BE2C (cell line): Measurements from ENCODE around the gene TLE2. TPM values are rescaled to one million over a fixed set of nuclear protein-coding genes. Genes with fewer than 3 reads are reported as not detected.

ENCODE experiments used
- DNase-seq: peaks from one replicate; pipeline ENCODE4 v3.0.0-alpha.2; 2020
- H3K27me3 ChIP-seq: fragments of 250-450 bp; sonication (Bioruptor Pico); 2 replicates; pipeline ENCODE4 v1.5.1; 2020; ENCODE audit warnings: mild to moderate bottlenecking
- H3K36me3 ChIP-seq: fragments of 250-450 bp; sonication (Bioruptor Pico); 2 replicates; pipeline ENCODE4 v1.5.1; 2020; ENCODE audit warnings: mild to moderate bottlenecking
- H3K4me1 ChIP-seq: fragments of 250-450 bp; sonication (Bioruptor Pico); 2 replicates; pipeline ENCODE4 v1.5.1; 2020
- H3K4me3 ChIP-seq: 2 replicates; pipeline ENCODE4 v1.5.1; 2011; ENCODE audit warnings: low read depth, low read length
- H3K9me3 ChIP-seq: fragments of 250-450 bp; sonication (Bioruptor Pico); 2 replicates; pipeline ENCODE4 v1.5.1; 2020
- polyA plus RNA-seq: library from polyadenylated mRNA; unstranded; fragments of >200 nt; gene quantifications from one replicate; pipeline ENCODE4 v1.2.1, GENCODE V29; 2012; ENCODE audit warnings: low read depth, missing spikeins; ENCODE audit not compliant: insufficient read length, insufficient read depth
- TF ChIP-seq, protein P1 (sequence below): IDR thresholded peaks from 2 replicates; pipeline ENCODE4 v1.5.1; 2012; ENCODE audit warnings: mild to moderate bottlenecking, low read depth, low read length

Gene TLE2
- polyA plus RNA-seq: 114 TPM

DNA sequence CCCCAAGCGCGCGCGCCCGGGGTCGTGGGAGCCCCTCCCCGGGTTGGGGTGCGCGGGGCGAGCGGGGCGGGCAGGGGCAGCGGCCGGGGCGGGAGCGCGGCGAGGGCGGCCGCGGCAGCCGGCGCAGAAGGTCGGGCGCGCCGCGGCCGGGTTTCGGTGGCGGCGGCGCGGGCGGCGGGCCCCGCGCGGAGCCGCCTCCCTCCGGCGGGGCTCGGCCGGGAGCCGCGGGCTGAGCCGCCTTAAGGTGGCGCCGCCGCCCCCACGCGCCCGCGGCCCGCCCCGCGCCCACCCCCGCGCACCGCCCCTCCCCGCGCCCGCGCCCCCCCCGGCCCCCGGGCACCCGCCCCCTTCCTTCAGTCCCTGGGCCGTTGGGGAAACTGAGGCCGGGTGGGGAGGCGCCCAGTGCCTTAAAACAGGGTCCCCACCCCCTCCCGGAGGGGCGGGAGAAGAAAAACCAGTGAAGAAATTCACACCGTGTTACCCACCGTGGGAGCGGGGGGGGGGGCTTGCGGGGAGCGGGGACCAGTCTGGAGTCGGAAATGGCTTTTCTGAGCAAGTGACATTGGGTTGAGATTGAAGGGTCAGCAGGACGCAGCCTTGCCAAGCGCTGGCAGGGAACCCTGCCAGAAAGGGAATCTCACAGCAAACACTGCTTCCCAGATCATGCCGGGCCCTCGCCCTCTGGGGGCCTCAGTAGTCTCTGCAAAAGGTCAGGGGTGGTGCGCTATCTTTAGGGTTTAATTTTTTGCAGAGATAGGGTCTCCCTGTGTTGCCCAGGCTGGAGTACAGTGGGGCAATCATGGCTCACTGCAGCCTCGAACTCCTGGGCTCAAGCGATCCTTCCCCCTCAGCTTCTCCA is at the start of gene TLE2:
Gene TLE2 (minus strand): TSS at position 216 of the 859 bp plus-strand sequence. CDS start 376 bp downstream, outside the sequence.
- no peak for DNase-seq
- Histone ChIP-seq H3K27me3 (peaks cover 28% of the 10 kb centered on the region), H3K9me3 (no peaks in the 10 kb centered on the region), H3K4me1 (peaks cover 14% of the 10 kb centered on the region), H3K36me3 (no peaks in the 10 kb centered on the region), H3K4me3 (peak within 1 kb of the TSS; percentile 35; the same call in 1 of the 2 replicates)
- TF ChIP-seq, protein P1, sequence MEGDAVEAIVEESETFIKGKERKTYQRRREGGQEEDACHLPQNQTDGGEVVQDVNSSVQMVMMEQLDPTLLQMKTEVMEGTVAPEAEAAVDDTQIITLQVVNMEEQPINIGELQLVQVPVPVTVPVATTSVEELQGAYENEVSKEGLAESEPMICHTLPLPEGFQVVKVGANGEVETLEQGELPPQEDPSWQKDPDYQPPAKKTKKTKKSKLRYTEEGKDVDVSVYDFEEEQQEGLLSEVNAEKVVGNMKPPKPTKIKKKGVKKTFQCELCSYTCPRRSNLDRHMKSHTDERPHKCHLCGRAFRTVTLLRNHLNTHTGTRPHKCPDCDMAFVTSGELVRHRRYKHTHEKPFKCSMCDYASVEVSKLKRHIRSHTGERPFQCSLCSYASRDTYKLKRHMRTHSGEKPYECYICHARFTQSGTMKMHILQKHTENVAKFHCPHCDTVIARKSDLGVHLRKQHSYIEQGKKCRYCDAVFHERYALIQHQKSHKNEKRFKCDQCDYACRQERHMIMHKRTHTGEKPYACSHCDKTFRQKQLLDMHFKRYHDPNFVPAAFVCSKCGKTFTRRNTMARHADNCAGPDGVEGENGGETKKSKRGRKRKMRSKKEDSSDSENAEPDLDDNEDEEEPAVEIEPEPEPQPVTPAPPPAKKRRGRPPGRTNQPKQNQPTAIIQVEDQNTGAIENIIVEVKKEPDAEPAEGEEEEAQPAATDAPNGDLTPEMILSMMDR: no peak

DNA sequence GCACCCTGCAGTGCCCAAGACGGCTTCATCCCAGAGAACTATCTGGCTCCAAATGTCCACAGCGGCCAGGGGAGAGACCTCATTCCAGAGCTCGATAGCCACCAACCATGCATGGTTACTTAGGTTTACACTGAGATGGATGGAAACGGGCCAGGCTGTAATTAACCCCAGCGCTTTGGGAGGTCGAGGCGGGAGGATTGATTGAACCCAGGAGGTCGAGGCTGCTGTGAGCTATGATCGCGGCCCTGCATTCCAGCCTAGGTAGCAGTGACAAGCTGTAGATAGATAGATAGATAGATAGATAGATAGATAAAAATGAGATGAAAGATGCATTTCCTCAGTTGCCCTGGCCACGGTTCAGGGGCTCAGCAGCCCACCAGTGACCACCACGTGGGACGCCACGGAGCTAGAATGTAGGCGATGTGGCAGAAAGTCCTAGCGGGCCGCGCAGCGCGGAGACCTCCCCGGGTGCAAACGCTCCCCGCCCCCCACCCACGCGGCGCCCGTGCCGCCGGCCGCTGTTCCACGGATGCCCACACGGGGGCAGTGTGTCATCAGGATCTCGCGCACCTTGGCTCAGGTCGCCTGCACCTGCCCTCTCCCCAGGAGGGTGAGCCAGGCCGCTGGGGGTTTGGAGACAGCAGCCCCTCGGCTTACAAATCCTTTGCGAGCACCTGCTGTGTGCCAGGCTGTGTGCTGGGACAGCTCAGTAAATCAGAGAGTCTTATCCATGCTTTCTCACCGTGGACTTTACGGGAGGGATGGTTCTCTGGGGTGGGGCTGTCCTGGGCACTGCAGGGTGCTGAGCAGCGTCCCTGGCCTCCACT is 46.7 kb upstream of the TLE2 start:
- TF ChIP-seq, protein P1: peak; percentile 83
- Histone ChIP-seq H3K36me3 (no peaks in the 10 kb centered on the region), H3K27me3 (no peaks in the 10 kb centered on the region), H3K9me3 (no peaks in the 10 kb centered on the region), H3K4me3 (peak overlapping the region; percentile 42), H3K4me1 (no peaks in the 10 kb centered on the region)
- peak; percentile 73 for DNase-seq

DNA sequence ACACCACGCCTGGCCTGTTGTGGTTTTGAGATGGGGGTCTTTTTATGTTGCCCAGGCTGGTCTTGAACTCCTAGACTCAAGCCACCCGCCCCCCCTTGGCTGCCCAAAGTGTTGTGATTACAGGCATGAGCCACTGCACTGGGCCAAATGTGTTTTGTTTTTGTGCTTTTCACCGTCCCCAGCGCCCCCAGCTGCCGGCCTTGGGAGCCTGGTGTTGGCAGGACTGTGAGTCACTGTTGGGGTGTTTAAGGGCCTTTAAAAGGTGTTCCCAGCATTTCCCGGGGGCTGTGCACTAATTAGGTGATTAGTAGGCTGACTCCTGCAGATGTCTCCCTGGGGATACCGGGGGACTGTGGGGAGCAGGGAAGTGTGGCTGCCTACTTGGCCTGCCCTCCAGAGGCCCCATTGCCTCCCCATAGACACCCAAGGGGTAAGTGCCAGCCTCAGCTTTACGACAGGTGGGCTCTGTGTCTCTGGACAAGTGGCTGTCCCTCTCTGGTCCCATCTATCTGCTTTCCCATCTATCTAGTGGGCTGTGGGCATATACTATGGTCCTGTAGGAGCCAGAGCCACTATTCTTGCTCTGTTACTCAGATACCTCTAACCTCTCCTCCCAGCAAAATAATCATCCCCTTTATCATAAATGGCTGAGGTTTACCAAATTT is 45.0 kb upstream of the TLE2 start:
- no peak for DNase-seq
- Histone ChIP-seq H3K27me3 (no peaks in the 10 kb centered on the region), H3K36me3 (no peaks in the 10 kb centered on the region), H3K9me3 (no peaks in the 10 kb centered on the region), H3K4me3 (no peak overlapping the region), H3K4me1 (no peaks in the 10 kb centered on the region)
- TF ChIP-seq, protein P1: no peak

DNA sequence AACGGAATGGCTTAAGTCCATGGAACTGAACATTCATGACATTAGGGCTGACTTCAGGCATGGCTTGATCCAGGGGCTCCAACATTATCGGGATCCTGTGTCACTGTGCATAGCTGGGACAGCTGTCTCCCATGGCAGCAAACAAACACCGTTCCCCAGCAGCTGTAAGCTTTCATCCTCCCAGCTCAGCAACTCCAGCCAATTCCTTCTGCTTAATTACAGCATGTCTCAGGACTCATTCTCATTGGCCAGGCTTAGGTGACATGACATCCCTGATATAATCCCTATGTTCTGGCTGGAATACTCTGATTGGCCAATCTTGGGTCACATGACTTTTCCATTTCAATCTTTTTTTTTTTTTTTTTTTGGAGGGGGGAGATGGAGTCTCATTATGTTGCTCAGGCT is 44.1 kb upstream of the TLE2 start:
- no peaks in the 10 kb centered on the region for H3K27me3 ChIP-seq
- no peaks in the 10 kb centered on the region for H3K9me3 ChIP-seq
- no peak overlapping the region for H3K4me3 ChIP-seq
- TF ChIP-seq, protein P1: no peak
- DNase-seq: peak; percentile 66
- H3K36me3 ChIP-seq: no peaks in the 10 kb centered on the region
- peaks cover 6% of the 10 kb centered on the region; the same call in 1 of the 2 replicates for H3K4me1 ChIP-seq

DNA sequence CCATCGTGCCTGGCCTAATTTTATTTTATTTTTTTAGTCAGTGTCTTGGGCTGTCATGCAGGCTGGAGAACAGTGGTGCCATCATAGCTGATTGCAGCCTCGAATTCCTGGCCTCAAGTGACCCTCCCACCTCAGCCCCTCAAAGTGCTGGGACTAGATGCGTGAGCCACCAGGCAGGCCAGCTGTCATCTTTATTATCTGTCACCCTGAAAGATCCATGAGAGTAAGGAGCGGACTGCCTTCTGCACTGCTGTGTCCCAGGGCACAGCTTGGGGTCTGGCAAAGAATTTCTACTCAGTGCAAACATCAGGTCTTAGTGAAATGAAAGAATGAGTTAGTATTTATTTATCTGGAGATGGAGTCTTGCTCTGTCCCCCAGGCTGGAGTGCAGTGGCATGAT is 42.7 kb upstream of the TLE2 start:
- TF ChIP-seq, protein P1: no peak
- Histone ChIP-seq H3K9me3 (no peaks in the 10 kb centered on the region), H3K36me3 (no peaks in the 10 kb centered on the region), H3K4me1 (peaks cover 10% of the 10 kb centered on the region), H3K4me3 (no peak overlapping the region), H3K27me3 (no peaks in the 10 kb centered on the region)
- no peak for DNase-seq
